Measurements from ENCODE around the gene ZNF79.

The ZNF79 gene

GRCh38 chr9:127388037-127388855 is 35.9 kb upstream of the ZNF79 start:
- no peak overlapping the region for H3K4me3 ChIP-seq (ENCODE audit: low read depth, low read length)
- TF ChIP-seq CTCF (IDR thresholded peaks at IDR 0.05; ENCODE audit: low read depth, low read length), result no peak

- TF ChIP-seq CTCF (IDR thresholded peaks at IDR 0.05; ENCODE audit: low read depth, low read length), result no peak
- H3K4me3 ChIP-seq (ENCODE audit: low read depth, low read length), result no peak overlapping the region
These were observed 35.3 kb upstream of the ZNF79 start for GRCh38 chr9:127388856-127389238.

DNA sequence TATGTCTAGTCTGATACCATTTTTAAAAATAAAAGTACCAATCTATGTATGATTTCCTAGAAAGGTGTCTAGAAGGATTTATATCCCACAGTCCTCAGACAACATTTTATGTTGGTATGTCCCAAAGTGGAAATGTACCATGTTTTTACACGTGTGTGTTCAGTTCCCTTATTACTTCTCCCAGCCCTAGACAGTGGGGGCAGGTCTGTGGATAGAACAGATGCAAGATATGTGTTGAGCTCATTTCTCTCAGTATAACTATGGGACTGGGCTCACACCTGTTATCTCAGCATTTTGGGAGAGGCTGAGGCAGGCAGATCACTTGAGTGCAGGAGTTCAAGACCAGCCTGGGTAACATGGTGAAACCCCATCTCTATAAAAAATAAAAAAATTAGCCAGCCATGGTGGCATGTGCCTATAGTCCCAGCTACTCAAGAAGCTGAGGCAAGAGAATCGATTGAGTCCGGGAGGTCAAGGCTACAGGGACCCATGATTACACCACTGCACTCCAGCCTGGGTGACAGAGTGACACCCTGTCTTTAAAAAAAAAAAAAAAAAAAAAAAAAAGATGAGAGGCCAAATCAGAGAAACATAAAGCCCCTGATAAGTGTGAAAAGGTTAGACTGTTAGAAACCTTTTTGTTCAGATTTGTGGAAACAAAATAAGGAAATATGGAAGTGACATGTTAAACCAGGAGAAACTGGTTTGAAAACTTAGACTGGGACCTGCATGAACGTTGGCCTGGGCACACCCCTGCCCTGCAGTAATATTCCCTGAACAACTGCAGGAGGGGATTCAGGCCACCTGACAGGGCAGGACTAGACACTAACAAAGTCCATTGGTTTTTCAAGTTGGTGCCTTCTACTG is 34.6 kb upstream of the ZNF79 start:
- TF ChIP-seq CTCF (IDR thresholded peaks at IDR 0.05; ENCODE audit: low read depth, low read length), result no peak
- H3K4me3 ChIP-seq (ENCODE audit: low read depth, low read length), result no peak overlapping the region

- H3K4me3 ChIP-seq (ENCODE audit: low read depth, low read length), result no peak overlapping the region
- no peak for TF ChIP-seq CTCF (IDR thresholded peaks at IDR 0.05; ENCODE audit: low read depth, low read length)
These were observed 34.0 kb upstream of the ZNF79 start for GRCh38 chr9:127390248-127390545.

- TF ChIP-seq CTCF (IDR thresholded peaks at IDR 0.05; ENCODE audit: low read depth, low read length), result no peak
- no peak overlapping the region for H3K4me3 ChIP-seq (ENCODE audit: low read depth, low read length)
These were observed 33.6 kb upstream of the ZNF79 start for GRCh38 chr9:127390563-127390962.

- H3K4me3 ChIP-seq (ENCODE audit: low read depth, low read length), result no peak overlapping the region
- TF ChIP-seq CTCF (IDR thresholded peaks at IDR 0.05; ENCODE audit: low read depth, low read length), result no peak
These were observed 32.0 kb upstream of the ZNF79 start for GRCh38 chr9:127392166-127392565.

DNA sequence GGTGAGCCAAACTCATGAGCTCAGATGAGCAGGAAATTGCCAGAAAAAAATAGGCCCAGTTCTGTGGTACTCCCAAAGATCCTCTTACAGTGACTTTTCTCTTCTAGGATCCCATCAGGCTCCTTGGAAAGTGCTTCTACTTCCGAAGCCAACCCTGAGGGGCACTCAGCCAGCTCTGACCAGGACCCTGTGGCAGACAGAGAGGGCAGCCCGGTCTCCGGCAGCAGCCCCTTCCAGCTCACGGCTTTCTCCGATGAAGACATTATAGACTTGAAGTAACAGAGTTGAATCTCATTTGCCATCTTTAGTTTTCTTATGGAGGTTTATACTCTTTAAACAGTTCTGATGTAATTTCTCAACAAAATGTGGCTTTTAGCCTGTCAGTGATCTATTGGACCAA is 31.2 kb upstream of the ZNF79 start:
- TF ChIP-seq CTCF (IDR thresholded peaks at IDR 0.05; ENCODE audit: low read depth, low read length), result no peak
- no peak overlapping the region for H3K4me3 ChIP-seq (ENCODE audit: low read depth, low read length)
